ENCODE measurements around the gene ZBTB24. TPM values are rescaled to one million over a fixed set of nuclear protein-coding genes. Genes with fewer than 3 reads are reported as not detected.

ZBTB24 gene
- total and polyA plus RNA-seq, 2 of the 13 experiments (the other 11 are each of a cell fraction or from before 2014, with no cell fraction given) = 1.5 to 6.2 TPM

DNA sequence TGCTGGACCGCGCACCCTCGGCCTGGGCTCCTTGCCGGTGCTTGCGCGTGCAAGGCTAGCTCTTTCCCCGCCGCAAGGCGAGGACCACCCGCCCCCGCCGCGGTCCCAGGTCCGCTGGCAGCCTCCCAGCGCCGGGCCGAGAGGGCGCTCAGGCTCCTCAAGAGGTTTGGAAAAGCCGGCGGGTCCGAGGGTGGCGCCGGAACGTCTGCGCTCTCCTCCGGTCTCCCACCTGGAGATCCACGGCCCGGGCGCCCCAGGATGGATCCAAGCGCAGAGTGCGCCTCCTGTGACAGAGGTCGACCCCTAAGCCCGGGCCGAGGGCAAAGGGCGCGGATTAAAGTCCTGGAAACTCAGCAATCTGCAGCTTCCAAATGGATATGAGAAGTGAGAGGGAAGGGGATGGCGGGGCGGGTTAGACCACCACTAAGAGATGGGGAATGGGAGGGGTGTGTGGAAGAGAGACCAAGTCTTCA is 26.9 kb downstream of the ZBTB24 start (continued):
- TF ChIP-seq SIN3A (IDR thresholded peaks at IDR 0.05; ENCODE audit: borderline replicate concordance, low read depth, low read length) (no peak), CBX5 (CRISPR knock-in tag; IDR thresholded peaks at IDR 0.05; ENCODE audit: borderline replicate concordance) (no peak), RELA (CRISPR knock-in tag; IDR thresholded peaks at IDR 0.05) (no peak), ZNF441 (CRISPR knock-in tag; IDR thresholded peaks at IDR 0.05; ENCODE audit: borderline replicate concordance) (no peak), ZNF3 (CRISPR knock-in tag; IDR thresholded peaks at IDR 0.05) (no peak), PHF20 (CRISPR knock-in tag; IDR thresholded peaks at IDR 0.05) (no peak), ZC3H13 (CRISPR knock-in tag; IDR thresholded peaks at IDR 0.05) (0 out of 2 replicates have a peak, but pooled peaks have one; percentile 49), CCDC6 (CRISPR knock-in tag; IDR thresholded peaks at IDR 0.05) (0 out of 2 replicates have a peak, but pooled peaks have one; percentile 7), ASH2L (IDR thresholded peaks at IDR 0.05; ENCODE audit: insufficient read length, low read depth, low read length) (no peak), HNRNPK (IDR thresholded peaks at IDR 0.05; ENCODE audit: low read depth, low read length, poor library complexity, severe bottlenecking) (no peak), POLR2AphosphoS5 (IDR thresholded peaks at IDR 0.05; ENCODE audit: low read depth, low read length) (no peak)
- TF ChIP-seq, protein P1, sequence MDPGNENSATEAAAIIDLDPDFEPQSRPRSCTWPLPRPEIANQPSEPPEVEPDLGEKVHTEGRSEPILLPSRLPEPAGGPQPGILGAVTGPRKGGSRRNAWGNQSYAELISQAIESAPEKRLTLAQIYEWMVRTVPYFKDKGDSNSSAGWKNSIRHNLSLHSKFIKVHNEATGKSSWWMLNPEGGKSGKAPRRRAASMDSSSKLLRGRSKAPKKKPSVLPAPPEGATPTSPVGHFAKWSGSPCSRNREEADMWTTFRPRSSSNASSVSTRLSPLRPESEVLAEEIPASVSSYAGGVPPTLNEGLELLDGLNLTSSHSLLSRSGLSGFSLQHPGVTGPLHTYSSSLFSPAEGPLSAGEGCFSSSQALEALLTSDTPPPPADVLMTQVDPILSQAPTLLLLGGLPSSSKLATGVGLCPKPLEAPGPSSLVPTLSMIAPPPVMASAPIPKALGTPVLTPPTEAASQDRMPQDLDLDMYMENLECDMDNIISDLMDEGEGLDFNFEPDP (CRISPR knock-in tag; conservative IDR thresholded peaks at IDR 0.05) = no peak
- TF ChIP-seq, protein P2, sequence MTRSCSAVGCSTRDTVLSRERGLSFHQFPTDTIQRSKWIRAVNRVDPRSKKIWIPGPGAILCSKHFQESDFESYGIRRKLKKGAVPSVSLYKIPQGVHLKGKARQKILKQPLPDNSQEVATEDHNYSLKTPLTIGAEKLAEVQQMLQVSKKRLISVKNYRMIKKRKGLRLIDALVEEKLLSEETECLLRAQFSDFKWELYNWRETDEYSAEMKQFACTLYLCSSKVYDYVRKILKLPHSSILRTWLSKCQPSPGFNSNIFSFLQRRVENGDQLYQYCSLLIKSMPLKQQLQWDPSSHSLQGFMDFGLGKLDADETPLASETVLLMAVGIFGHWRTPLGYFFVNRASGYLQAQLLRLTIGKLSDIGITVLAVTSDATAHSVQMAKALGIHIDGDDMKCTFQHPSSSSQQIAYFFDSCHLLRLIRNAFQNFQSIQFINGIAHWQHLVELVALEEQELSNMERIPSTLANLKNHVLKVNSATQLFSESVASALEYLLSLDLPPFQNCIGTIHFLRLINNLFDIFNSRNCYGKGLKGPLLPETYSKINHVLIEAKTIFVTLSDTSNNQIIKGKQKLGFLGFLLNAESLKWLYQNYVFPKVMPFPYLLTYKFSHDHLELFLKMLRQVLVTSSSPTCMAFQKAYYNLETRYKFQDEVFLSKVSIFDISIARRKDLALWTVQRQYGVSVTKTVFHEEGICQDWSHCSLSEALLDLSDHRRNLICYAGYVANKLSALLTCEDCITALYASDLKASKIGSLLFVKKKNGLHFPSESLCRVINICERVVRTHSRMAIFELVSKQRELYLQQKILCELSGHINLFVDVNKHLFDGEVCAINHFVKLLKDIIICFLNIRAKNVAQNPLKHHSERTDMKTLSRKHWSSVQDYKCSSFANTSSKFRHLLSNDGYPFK (CRISPR knock-in tag; IDR thresholded peaks at IDR 0.05; ENCODE audit: borderline replicate concordance) = no peak; the same call in 1 of the 2 replicates
- TF ChIP-seq, protein P3, sequence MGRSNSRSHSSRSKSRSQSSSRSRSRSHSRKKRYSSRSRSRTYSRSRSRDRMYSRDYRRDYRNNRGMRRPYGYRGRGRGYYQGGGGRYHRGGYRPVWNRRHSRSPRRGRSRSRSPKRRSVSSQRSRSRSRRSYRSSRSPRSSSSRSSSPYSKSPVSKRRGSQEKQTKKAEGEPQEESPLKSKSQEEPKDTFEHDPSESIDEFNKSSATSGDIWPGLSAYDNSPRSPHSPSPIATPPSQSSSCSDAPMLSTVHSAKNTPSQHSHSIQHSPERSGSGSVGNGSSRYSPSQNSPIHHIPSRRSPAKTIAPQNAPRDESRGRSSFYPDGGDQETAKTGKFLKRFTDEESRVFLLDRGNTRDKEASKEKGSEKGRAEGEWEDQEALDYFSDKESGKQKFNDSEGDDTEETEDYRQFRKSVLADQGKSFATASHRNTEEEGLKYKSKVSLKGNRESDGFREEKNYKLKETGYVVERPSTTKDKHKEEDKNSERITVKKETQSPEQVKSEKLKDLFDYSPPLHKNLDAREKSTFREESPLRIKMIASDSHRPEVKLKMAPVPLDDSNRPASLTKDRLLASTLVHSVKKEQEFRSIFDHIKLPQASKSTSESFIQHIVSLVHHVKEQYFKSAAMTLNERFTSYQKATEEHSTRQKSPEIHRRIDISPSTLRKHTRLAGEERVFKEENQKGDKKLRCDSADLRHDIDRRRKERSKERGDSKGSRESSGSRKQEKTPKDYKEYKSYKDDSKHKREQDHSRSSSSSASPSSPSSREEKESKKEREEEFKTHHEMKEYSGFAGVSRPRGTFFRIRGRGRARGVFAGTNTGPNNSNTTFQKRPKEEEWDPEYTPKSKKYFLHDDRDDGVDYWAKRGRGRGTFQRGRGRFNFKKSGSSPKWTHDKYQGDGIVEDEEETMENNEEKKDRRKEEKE (IDR thresholded peaks at IDR 0.05) = no peak
- TF ChIP-seq, protein P4, sequence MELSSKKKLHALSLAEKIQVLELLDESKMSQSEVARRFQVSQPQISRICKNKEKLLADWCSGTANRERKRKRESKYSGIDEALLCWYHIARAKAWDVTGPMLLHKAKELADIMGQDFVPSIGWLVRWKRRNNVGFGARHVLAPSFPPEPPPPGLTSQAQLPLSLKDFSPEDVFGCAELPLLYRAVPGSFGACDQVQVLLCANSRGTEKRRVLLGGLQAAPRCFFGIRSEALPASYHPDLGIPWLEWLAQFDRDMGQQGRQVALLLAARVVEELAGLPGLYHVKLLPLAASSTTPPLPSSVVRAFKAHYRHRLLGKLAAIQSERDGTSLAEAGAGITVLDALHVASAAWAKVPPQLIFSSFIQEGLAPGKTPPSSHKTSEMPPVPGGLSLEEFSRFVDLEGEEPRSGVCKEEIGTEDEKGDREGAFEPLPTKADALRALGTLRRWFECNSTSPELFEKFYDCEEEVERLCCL (CRISPR knock-in tag; IDR thresholded peaks at IDR 0.05; ENCODE audit: borderline replicate concordance) = no peak
- TF ChIP-seq, protein P5, sequence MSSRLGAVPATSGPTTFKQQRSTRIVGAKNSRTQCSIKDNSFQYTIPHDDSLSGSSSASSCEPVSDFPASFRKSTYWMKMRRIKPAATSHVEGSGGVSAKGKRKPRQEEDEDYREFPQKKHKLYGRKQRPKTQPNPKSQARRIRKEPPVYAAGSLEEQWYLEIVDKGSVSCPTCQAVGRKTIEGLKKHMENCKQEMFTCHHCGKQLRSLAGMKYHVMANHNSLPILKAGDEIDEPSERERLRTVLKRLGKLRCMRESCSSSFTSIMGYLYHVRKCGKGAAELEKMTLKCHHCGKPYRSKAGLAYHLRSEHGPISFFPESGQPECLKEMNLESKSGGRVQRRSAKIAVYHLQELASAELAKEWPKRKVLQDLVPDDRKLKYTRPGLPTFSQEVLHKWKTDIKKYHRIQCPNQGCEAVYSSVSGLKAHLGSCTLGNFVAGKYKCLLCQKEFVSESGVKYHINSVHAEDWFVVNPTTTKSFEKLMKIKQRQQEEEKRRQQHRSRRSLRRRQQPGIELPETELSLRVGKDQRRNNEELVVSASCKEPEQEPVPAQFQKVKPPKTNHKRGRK (CRISPR knock-in tag; IDR thresholded peaks at IDR 0.05) = no peak
- TF ChIP-seq, protein P6, sequence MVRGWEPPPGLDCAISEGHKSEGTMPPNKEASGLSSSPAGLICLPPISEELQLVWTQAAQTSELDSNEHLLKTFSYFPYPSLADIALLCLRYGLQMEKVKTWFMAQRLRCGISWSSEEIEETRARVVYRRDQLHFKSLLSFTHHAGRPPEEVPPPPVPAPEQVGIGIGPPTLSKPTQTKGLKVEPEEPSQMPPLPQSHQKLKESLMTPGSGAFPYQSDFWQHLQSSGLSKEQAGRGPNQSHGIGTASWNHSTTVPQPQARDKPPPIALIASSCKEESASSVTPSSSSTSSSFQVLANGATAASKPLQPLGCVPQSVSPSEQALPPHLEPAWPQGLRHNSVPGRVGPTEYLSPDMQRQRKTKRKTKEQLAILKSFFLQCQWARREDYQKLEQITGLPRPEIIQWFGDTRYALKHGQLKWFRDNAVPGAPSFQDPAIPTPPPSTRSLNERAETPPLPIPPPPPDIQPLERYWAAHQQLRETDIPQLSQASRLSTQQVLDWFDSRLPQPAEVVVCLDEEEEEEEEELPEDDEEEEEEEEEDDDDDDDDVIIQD (CRISPR knock-in tag; IDR thresholded peaks at IDR 0.05; ENCODE audit: low read depth) = no peak
